ENCODE results near the gene ASCL4.

- no peak for TF ChIP-seq CTCF (IDR thresholded peaks at IDR 0.05 in 2 of 3, conservative IDR thresholded peaks at IDR 0.05 in 1 of 3; ENCODE audit: insufficient read depth in 2 of 3, low read depth in 1 of 3, low read length in 3 of 3)
- no peak for TF ChIP-seq POLR2A (conservative IDR thresholded peaks at IDR 0.05)
- TF ChIP-seq BHLHE40 (IDR thresholded peaks at IDR 0.05; ENCODE audit: low read length): no peak
- no peak for TF ChIP-seq TFAM (CRISPR knock-in tag; conservative IDR thresholded peaks at IDR 0.05)
- no peak for TF ChIP-seq ELF4 (CRISPR knock-in tag; IDR thresholded peaks at IDR 0.05)
Measured at GRCh38 chr12:107761502-107761904, 13.0 kb upstream of the ASCL4 start.

All from K562 (cell line).